Common myeloid progenitor, CD34-positive (primary cell): ENCODE data around the gene LLCFC1.

Source experiments
- CTCF ChIA-PET: fragments of 350-600 bp; sonication (Branson Sonifier 250); formaldehyde crosslinking; loops from one replicate; lab custom pipeline; 2021; ENCODE audit warnings: antibody characterized with exemption; lab: Charles Lee
- POLR2A ChIA-PET: fragments of 350-600 bp; sonication (Branson Sonifier 250); formaldehyde crosslinking; loops from one replicate; lab custom pipeline; 2021; ENCODE audit warnings: antibody characterized with exemption; lab: Charles Lee
- DNase-seq, 3 donors: peaks; one replicate each; pipeline versions ENCODE4 v3.0.0 to v3.0.0-alpha.2; 2013
- H3K27ac ChIP-seq, 2 experiments: 1 replicate in 1 of 2; 2 replicates in 1 of 2; pipeline ENCODE4 v1.7.0; 2013; ENCODE audit warnings: inconsistent platforms in 2 of 2, low read length in 2 of 2, mild to moderate bottlenecking in 2 of 2, low read depth in 1 of 2, moderate library complexity in 1 of 2; ENCODE audit not compliant: severe bottlenecking in 2 of 2, insufficient read depth in 1 of 2, poor library complexity in 1 of 2
- H3K27me3 ChIP-seq, 5 experiments: replicated peaks in 2 of 5; 1 replicate in 3 of 5; 2 replicates in 2 of 5; pipeline versions ENCODE4 v1.6.1 to v1.7.0; 2013; ENCODE audit warnings: low read length in 4 of 5, mild to moderate bottlenecking in 2 of 5, moderate library complexity in 2 of 5, inconsistent platforms in 1 of 5; ENCODE audit not compliant: insufficient read depth in 5 of 5, control insufficient read depth in 4 of 5
- H3K36me3 ChIP-seq, 4 experiments: 1 replicate in 2 of 4; 2 replicates in 2 of 4; pipeline versions ENCODE4 v1.6.1 to v1.7.0; 2013; ENCODE audit warnings: low read length in 3 of 4, control low read depth in 1 of 4, mild to moderate bottlenecking in 1 of 4; ENCODE audit not compliant: control insufficient read depth in 4 of 4, insufficient read depth in 4 of 4
- H3K4me1 ChIP-seq, 4 experiments: 1 replicate in 3 of 4; 2 replicates in 1 of 4; pipeline versions ENCODE4 v1.6.1 to v1.7.1; 2013; ENCODE audit warnings: low read length in 3 of 4, mild to moderate bottlenecking in 3 of 4, control low read depth in 1 of 4, inconsistent platforms in 1 of 4, moderate library complexity in 1 of 4; ENCODE audit not compliant: control insufficient read depth in 4 of 4, insufficient read depth in 4 of 4; ENCODE audit errors: control extremely low read depth in 1 of 4
- H3K4me3 ChIP-seq, 7 experiments: 1 replicate in 4 of 7; 2 replicates in 3 of 7; pipeline versions ENCODE4 v1.5.1 to v1.7.0; 2013; ENCODE audit warnings: mild to moderate bottlenecking in 7 of 7, low read length in 6 of 7, moderate library complexity in 6 of 7, inconsistent platforms in 2 of 7, low read depth in 2 of 7, control low read depth in 1 of 7; ENCODE audit not compliant: insufficient read depth in 4 of 7, control insufficient read depth in 1 of 7; ENCODE audit errors: extremely low read depth in 1 of 7
- H3K9me3 ChIP-seq, 5 experiments: 1 replicate in 4 of 5; 2 replicates in 1 of 5; pipeline versions ENCODE4 v1.6.1 to v1.7.1; 2013; ENCODE audit warnings: low read length in 4 of 5, mild to moderate bottlenecking in 2 of 5, inconsistent platforms in 1 of 5, low read depth in 1 of 5, moderate library complexity in 1 of 5; ENCODE audit not compliant: control insufficient read depth in 4 of 5, insufficient read depth in 2 of 5; ENCODE audit errors: control extremely low read depth in 1 of 5
- WGBS: methylation state at CpG from one replicate; pipeline ENCODE4 v1.1.5; 2013; ENCODE audit not compliant: insufficient coverage; 5-methylcytosine and 5-hydroxymethylcytosine counted together

The LLCFC1 gene

DNA sequence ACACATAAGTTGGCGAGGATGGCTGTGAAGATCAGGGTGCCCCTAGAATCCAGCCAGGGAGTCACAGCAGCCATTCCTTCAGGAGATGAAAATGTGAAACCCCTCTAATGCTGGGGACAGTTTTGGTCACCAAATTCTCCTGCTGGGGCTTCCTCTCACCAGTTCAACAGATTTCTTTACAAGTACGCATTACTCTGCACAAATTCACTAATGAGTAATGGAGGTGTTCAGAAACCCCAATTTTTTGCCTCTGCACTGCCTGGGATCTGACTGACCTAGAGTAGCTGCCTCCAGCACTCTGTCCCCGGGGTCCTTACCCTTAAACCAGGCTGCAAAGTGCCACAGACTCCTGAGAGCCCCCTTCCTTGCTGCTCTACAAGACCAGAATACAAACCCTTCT, 21.8 kb upstream of the LLCFC1 start:
- 100% methylated on average over 3 of the region's 3 CpGs for WGBS
- CTCF ChIA-PET = no interaction called here
- Histone ChIP-seq H3K9me3 (no peaks in the 10 kb centered on the region), H3K36me3 (no peaks in the 10 kb centered on the region), H3K27me3 (no peaks in the 10 kb centered on the region), H3K27ac (no peak overlapping the region), H3K4me1 (peaks cover 0 to 2% (median 0%) of the 10 kb centered on the region in 4 experiments), H3K4me3 (no peak overlapping the region)
- DNase-seq = no peak
- POLR2A ChIA-PET = no interaction called here

DNA sequence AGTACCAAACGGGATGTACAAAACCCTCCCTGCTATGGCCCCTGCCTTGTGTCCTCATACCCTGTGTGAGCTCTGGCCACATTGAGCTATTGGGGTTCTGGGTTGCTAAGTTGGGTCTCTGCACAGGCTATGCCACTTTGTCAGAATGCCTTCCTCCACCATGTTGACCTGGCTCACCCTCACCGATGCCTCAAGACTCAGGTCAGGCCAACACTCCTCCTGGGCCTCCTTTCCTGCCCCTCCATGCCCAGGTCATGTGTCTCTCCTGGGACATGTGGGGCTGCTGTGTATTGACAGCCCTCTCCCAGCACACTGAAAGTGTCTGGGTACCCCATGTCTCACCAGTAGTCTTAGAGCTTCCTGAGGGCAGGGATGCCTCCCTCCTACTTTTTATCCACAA, 20.4 kb upstream of the LLCFC1 start:
- WGBS = 100% methylated on average over 2 of the region's 2 CpGs
- Histone ChIP-seq H3K36me3 (no peaks in the 10 kb centered on the region), H3K9me3 (no peaks in the 10 kb centered on the region), H3K27me3 (peaks cover 0 to 2% (median 0%) of the 10 kb centered on the region in 5 experiments), H3K27ac (no peak overlapping the region), H3K4me3 (no peak overlapping the region), H3K4me1 (peaks cover 0 to 2% (median 0%) of the 10 kb centered on the region in 4 experiments)
- ChIA-PET CTCF (interaction anchor here (0.7 to 1.7 kb wide), 2 partner anchors 9 to 10 kb away, joined by 4 read pairs; no protein-coding TSS in a partner anchor), POLR2A (no interaction called here)
- no peak for DNase-seq

DNA sequence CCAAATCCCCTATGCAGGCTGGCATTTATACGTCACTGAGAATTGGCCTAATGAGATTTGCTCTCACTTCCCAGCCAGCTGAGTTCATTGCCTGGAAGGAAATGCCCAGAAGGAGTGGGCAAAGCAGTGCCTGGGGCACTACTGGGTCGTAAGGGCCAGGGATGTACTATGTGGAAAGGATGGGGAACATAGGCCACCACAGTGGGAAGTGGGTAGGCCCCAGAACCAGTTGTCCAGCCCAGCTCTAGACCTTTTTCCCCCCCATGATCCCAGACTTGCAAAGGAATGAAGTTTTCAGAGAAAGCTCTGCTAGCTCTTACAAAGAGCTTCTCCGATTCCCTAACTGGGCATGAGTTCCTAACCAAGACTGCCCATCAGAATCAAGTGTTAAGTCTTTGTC, 19.6 kb upstream of the LLCFC1 start:
- Histone ChIP-seq H3K9me3 (no peaks in the 10 kb centered on the region), H3K27ac (no peak overlapping the region), H3K4me1 (no peaks in the 10 kb centered on the region), H3K4me3 (no peak overlapping the region), H3K36me3 (no peaks in the 10 kb centered on the region), H3K27me3 (peaks cover 0 to 2% (median 0%) of the 10 kb centered on the region in 5 experiments)
- POLR2A ChIA-PET = no interaction called here
- 97% methylated on average over 3 of the region's 3 CpGs for WGBS
- CTCF ChIA-PET = interaction anchor here (1.7 kb wide), 1 partner anchor 9 kb away, joined by 4 read pairs; no protein-coding TSS in a partner anchor
- no peak for DNase-seq

DNA sequence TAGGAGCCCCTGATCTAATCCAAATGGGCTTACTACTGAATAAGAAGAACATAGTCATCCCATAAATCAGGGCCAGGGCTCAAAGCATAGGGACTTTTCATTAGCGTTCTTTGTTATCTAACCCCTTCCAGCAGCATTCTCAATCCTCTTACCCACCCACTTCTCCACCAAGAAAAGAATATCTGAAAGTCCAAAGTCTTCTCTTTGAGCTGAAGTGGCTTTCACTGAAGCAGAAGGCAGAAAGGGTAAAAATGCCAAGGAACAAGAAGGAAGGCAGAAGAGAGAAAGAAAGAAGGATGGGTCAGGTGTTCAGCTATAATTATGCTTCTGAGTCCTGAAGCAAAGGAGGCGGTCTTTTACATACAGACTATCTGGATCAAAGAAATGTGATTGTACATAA, 15.9 kb upstream of the LLCFC1 start:
- no peak overlapping the region for H3K4me3 ChIP-seq
- H3K36me3 ChIP-seq = no peaks in the 10 kb centered on the region
- WGBS = 100% methylated on average over 1 of the region's 2 CpGs
- peaks cover 0 to 8% (median 4%) of the 10 kb centered on the region in 4 experiments for H3K4me1 ChIP-seq
- DNase-seq = no peak
- H3K27ac ChIP-seq = no peak overlapping the region
- H3K27me3 ChIP-seq = peaks cover 0 to 2% (median 0%) of the 10 kb centered on the region in 5 experiments
- CTCF ChIA-PET = no interaction called here
- POLR2A ChIA-PET = no interaction called here
- peaks cover 0 to 2% (median 0%) of the 10 kb centered on the region in 5 experiments for H3K9me3 ChIP-seq

DNA sequence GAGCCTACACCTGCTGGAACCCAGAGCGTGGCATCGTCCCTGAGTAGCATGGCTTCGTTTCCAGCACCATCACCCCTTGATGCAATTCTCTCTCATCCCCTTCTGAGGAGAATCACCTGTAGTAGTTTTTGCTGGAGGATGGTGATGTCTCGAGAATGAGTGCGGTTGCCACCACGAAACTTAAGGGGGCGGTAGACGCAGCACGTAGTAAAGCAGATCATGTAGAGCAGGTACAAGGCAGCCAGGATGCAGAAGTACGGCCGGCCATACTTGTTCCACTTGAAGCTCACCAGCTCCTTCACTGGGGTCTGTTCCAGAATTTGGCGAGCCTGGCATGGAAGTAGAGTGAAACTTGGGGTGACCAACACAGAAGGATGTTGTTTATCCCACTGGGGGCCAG, 13.9 kb upstream of the LLCFC1 start:
- Histone ChIP-seq H3K27ac (no peak overlapping the region), H3K4me3 (no peak overlapping the region), H3K27me3 (peaks cover 0 to 2% (median 0%) of the 10 kb centered on the region in 5 experiments), H3K36me3 (no peaks in the 10 kb centered on the region), H3K4me1 (peaks cover 0 to 8% (median 4%) of the 10 kb centered on the region in 4 experiments), H3K9me3 (peaks cover 0 to 2% (median 0%) of the 10 kb centered on the region in 5 experiments)
- DNase-seq = no peak
- 96% methylated on average over 11 of the region's 12 CpGs for WGBS
- POLR2A ChIA-PET = no interaction called here
- CTCF ChIA-PET = interaction anchor here (0.9 kb wide), 1 partner anchor 10 kb away, joined by 3 read pairs; no protein-coding TSS in a partner anchor

DNA sequence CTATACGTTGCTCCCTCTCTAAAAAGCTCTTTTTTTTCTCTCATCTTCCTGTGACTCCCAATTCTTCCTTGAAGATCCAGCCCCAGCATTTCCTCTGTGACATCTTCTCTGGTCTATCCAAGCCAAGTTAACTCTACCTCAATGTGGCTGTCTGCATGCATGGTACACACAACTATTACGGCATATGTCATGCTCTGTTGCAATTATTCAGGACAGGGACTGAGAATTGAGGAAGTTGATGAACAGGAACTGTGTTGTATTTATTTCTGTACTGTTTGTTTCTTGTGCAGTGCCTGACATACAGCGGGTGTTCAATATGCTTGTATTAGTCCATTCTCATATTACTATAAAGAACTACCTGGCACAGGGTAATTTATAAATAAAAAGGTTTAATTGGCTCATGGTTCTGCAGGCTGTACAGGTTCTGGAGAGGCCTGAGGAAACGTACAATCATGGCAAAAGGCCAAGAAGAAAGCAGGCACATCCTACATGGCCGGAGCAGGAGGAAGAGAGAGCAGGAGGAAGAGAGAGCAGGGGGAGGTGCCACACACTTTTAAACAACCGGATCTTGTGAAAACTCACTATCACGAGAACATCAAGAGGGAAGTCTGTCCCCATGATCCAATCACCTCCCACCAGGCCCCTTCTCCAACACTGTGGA, 12.1 kb upstream of the LLCFC1 start:
- Histone ChIP-seq H3K9me3 (peaks cover 0 to 2% (median 0%) of the 10 kb centered on the region in 5 experiments), H3K4me1 (peaks cover 0 to 8% (median 4%) of the 10 kb centered on the region in 4 experiments), H3K4me3 (no peak overlapping the region), H3K36me3 (no peaks in the 10 kb centered on the region), H3K27me3 (peaks cover 0 to 2% (median 0%) of the 10 kb centered on the region in 5 experiments), H3K27ac (no peak overlapping the region)
- DNase-seq = peak in 2 of 3 donors; percentile 36 to 51
- ChIA-PET POLR2A (no interaction called here), CTCF (interaction anchor here (1.7 kb wide), 1 partner anchor 33 kb away, joined by 5 read pairs; no protein-coding TSS in a partner anchor)
- 41% methylated on average over 3 of the region's 7 CpGs for WGBS

DNA sequence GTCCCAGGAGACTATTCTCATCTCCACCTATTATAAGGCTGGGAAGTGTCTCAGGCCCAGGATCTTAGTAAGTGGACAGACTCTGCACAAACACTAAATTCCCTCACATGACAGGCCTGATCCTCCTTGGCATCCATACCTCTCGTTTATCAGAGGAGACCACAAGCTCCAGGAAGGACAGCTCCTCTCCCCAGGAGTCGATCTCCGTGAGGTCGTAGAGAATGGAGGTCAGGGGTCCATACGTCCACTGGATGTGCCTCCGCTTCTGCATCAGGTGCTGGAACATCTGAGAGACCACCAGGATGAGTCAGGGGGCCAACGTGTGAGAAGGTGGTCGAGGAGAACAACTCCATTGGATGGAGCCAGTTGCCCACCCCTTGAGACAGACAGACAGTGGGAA, 11.3 kb upstream of the LLCFC1 start:
- H3K27me3 ChIP-seq = no peaks in the 10 kb centered on the region
- peaks cover 0 to 8% (median 4%) of the 10 kb centered on the region in 4 experiments for H3K4me1 ChIP-seq
- CTCF ChIA-PET = interaction anchor here (1.7 kb wide), 1 partner anchor 34 kb away, joined by 5 read pairs; no protein-coding TSS in a partner anchor
- POLR2A ChIA-PET = no interaction called here
- H3K36me3 ChIP-seq = no peaks in the 10 kb centered on the region
- H3K9me3 ChIP-seq = peaks cover 0 to 2% (median 0%) of the 10 kb centered on the region in 5 experiments
- H3K4me3 ChIP-seq = no peak overlapping the region
- no peak for DNase-seq
- WGBS = 80% methylated on average over 6 of the region's 8 CpGs
- no peak overlapping the region for H3K27ac ChIP-seq
